Activated naive CD8-positive, alpha-beta T cell (primary cell): ENCODE measurements around the gene CXCR1.
"Not testable (repeated sequence)": the region's sequence is repeated elsewhere in the genome, so short reads cannot be mapped to it uniquely, and the experiment has no call there.

Experiments used
- H3K27ac Mint-ChIP-seq: one replicate; pipeline ENCODE4 v1.8.0; 2021; ENCODE audit warnings: mixed read lengths
- H3K27me3 Mint-ChIP-seq: one replicate; pipeline ENCODE4 v1.8.0; 2021; ENCODE audit warnings: mixed read lengths
- H3K36me3 Mint-ChIP-seq: one replicate; pipeline ENCODE4 v1.8.0; 2021; ENCODE audit warnings: mixed read lengths
- H3K4me1 Mint-ChIP-seq: one replicate; pipeline ENCODE4 v1.8.0; 2021; ENCODE audit warnings: low read depth, mixed read lengths
- H3K4me3 Mint-ChIP-seq: one replicate; pipeline ENCODE4 v1.8.0; 2021; ENCODE audit warnings: mild to moderate bottlenecking, mixed read lengths
- H3K9me3 Mint-ChIP-seq: one replicate; pipeline ENCODE4 v1.8.0; 2021; ENCODE audit warnings: low read depth, mixed read lengths

The CXCR1 gene

DNA sequence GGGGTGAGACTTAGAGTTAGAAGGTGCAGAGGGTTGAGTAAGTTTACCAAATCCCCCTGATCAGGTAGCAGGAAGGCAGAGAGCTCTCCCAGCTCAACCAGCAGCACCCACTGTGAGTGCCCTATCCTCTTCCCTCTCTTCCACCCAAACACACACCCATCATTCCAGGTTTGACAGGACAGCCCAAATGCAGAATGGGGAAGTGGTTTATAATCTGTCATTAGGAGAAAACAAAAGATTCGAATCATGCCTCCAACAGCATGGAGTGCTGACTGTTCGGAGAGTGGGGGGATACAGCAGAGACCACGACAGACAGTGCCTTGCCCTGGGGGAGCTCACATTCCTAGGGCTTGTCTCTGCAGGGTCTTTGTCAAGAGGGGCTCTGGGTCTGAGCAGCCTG lies 29.2 kb downstream of the CXCR1 start:
- H3K36me3 Mint-ChIP-seq: no peaks in the 10 kb centered on the region
- H3K27me3 Mint-ChIP-seq: peaks cover 11% of the 10 kb centered on the region
- H3K4me1 Mint-ChIP-seq: no peaks in the 10 kb centered on the region
- no peak overlapping the region for H3K27ac Mint-ChIP-seq
- no peak overlapping the region for H3K4me3 Mint-ChIP-seq
- no peaks in the 10 kb centered on the region for H3K9me3 Mint-ChIP-seq

DNA sequence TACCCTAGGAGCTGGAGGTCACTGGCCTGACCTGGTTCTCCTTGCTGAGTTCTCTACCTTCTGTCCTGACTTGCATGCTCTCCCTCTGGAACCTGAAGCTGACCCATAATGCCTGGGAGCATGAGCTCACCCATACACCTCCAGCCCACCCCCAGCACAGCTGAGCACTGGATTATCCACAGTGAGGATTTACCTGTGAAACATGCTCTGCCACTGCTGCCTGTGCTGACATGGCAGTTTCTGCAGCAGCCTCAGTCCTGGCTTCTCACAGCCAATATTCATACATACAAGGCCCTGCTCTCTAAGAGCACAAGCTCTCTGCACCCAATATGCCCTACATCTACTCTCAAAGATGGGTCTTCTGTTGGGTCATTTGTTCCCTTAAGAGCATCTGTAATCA lies 35.9 kb downstream of the CXCR1 start:
- Mint-ChIP-seq H3K4me3 (no peak overlapping the region), H3K36me3 (no peaks in the 10 kb centered on the region), H3K27me3 (peaks cover 3% of the 10 kb centered on the region), H3K9me3 (no peaks in the 10 kb centered on the region), H3K27ac (no peak overlapping the region), H3K4me1 (no peaks in the 10 kb centered on the region)

DNA sequence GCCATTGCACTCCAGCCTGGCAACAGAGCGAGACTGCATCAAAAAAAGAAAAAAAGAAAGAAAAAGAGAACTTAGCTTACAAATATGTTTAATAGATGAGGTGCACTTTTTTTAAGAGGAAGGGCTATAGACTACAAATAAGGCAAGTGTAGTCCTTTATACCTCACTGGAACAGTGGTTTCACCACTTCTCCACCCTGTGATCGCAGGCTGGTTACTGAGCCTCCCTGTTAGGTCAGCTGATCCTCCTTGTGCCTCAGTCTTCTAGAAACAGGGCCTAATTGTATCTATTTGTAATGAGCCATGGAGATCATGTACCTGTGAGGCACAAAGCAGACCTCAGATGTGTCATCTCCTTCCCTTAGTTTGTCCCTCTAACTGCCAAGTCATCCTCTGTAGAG lies 36.4 kb downstream of the CXCR1 start:
- peaks cover 4% of the 10 kb centered on the region for H3K4me1 Mint-ChIP-seq
- H3K4me3 Mint-ChIP-seq: no peak overlapping the region
- H3K27me3 Mint-ChIP-seq: peaks cover 3% of the 10 kb centered on the region
- H3K9me3 Mint-ChIP-seq: no peaks in the 10 kb centered on the region
- H3K27ac Mint-ChIP-seq: no peak overlapping the region
- no peaks in the 10 kb centered on the region for H3K36me3 Mint-ChIP-seq

DNA sequence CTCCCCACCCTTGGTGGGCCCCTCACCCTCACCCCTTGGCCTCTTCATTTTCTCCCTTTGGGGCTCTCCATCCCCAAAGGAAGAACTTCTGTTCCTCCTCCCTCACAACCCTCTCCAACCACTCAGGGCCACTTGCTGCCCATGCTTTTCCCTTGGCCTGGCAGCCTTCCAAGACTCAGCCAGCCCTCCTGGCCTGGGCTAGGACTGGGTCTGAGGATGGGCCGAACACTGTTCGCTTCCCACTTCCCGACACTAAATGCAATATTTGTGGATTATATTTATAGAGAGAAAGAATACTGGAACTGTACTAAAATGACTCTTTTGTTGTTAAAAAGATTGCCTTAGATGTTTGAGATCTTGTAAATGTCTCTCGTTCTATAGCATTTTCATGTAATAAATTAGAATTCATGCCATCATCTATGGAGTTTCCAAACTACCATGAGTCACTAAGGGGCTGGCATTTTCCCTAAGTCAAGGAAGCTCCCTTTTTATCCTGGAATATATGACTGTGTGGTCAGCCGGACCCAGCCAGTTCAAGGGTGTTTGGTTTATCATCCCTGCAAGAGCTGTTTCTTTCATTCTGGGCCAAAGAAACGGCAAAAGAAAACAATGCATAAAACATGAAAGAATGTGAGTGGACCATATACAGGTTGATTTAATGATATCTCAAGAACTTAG lies 37.2 kb downstream of the CXCR1 start:
- H3K9me3 Mint-ChIP-seq: no peaks in the 10 kb centered on the region
- H3K36me3 Mint-ChIP-seq: no peaks in the 10 kb centered on the region
- H3K27ac Mint-ChIP-seq: no peak overlapping the region
- peaks cover 3% of the 10 kb centered on the region for H3K27me3 Mint-ChIP-seq
- peaks cover 5% of the 10 kb centered on the region for H3K4me1 Mint-ChIP-seq
- no peak overlapping the region for H3K4me3 Mint-ChIP-seq

DNA sequence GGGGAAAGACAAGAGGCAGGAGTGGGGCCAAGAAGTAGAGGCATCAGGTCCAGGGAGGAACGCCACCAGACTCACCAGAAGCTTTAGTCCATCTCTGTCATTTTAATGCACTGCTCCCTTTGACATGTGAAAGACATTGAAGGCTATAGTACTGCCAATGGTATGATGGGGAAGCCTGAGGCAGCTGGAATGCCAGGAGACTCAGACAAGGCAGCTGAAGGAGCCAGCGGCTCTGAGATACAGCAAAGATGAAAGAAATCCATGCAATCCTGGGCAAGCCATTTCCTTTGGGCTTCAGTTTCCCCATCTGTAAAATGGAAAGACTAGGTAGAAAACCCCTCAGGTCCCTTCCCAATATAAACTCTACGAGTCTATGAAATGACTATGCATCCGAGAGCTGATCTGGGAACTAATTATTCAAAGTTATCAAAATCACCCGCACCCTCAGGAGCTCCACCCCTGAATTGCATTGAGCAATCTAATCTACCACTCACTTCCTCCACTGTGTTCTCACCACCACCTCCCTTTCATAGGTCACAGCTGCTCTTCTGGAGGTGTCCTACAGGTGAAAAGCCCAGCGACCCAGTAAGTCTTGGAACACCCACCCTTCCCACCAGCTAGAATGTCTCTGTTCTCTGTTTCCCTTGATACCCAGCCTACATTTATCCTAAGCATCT lies 37.8 kb downstream of the CXCR1 start:
- Mint-ChIP-seq H3K27me3 (peaks cover 3% of the 10 kb centered on the region), H3K9me3 (no peaks in the 10 kb centered on the region), H3K4me1 (peaks cover 5% of the 10 kb centered on the region), H3K36me3 (no peaks in the 10 kb centered on the region), H3K27ac (no peak overlapping the region), H3K4me3 (no peak overlapping the region)

DNA sequence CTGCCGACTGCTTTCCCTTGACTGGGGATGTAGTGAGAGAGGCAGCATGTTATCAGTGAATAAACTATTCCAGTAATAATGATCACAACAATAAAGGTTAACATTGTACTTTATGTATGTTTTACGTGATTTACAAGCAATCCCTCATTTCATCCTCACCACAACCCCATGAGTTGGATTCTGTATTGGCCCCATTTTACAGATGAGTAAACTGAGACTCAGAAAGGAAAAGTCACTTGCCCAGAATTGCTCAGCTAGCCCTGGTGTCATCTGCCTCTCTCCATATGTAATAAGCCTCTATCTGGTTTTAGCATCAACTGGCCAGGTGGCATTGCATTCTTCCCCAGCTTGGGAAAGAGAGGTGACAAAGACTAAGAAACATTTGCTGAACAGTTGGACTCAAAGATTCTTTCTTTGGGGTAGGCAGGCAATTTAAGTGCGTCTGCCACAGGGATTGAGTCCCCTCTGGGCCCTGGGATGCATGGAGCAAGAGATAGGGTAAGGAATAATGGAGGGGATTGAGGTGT lies 38.8 kb downstream of the CXCR1 start:
- no peak overlapping the region for H3K27ac Mint-ChIP-seq
- peaks cover 5% of the 10 kb centered on the region for H3K4me1 Mint-ChIP-seq
- no peak overlapping the region for H3K4me3 Mint-ChIP-seq
- H3K9me3 Mint-ChIP-seq: no peaks in the 10 kb centered on the region
- no peaks in the 10 kb centered on the region for H3K36me3 Mint-ChIP-seq
- peaks cover 3% of the 10 kb centered on the region for H3K27me3 Mint-ChIP-seq

DNA sequence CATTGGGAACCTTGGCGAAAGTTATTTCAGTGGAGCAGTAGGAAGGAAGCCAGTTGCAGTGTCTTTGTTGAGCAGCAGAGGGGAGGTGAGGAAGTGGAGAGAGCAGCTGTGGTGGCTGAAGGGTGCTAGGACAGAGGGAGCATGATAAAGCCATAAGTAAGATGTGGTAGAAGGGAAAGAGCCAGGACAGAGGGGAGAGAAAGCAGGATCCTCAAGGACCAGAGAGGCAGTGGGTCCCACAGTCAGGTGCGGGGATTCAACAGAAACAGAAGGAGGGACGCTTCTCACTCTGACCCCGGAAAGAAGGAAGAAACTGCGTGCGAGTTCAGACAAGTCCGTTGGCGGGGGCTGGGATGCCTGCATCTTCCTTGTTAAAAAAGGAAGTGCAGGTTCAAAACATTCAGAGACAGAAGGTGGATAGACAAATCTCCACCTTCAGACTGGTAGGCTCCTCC lies 41.1 kb downstream of the CXCR1 start, which contains the start of gene CXCR2:
TSS of gene CXCR2 (plus strand) at position 403 of the 455 bp plus-strand sequence. CDS start 8,774 bp downstream, outside the sequence.
- no peak within 1 kb of the TSS for H3K4me3 Mint-ChIP-seq
- H3K27me3 Mint-ChIP-seq: peaks cover 3% of the 10 kb centered on the region
- peaks cover 10% of the 10 kb centered on the region for H3K36me3 Mint-ChIP-seq
- peaks cover 5% of the 10 kb centered on the region for H3K4me1 Mint-ChIP-seq
- H3K27ac Mint-ChIP-seq: no peak within 1 kb of the TSS
- peaks cover 11% of the 10 kb centered on the region for H3K9me3 Mint-ChIP-seq

DNA sequence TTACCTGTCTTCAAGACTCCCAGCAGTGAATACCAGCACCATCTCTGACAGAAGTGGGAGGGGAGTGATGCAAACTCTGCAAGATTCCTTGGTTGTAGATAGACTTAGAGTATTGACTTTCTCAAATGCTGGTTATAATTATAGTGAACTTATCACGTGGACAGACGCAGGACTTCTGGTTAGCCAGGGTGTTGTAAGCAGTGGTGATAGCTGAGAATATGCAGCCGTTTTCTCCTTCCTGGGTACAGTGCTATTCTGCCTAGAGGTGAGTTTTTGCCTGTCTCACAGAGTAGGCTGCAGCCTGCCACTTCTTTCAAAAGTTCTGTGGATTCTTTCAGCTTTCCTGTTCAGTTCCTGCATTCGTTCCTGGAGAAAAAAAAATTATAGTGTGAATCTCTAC lies 41.7 kb downstream of the CXCR1 start:
- peaks cover 5% of the 10 kb centered on the region for H3K4me1 Mint-ChIP-seq
- H3K27me3 Mint-ChIP-seq: peaks cover 4% of the 10 kb centered on the region
- H3K9me3 Mint-ChIP-seq: peaks cover 11% of the 10 kb centered on the region
- H3K4me3 Mint-ChIP-seq: no peak overlapping the region
- peaks cover 10% of the 10 kb centered on the region for H3K36me3 Mint-ChIP-seq
- no peak overlapping the region for H3K27ac Mint-ChIP-seq

DNA sequence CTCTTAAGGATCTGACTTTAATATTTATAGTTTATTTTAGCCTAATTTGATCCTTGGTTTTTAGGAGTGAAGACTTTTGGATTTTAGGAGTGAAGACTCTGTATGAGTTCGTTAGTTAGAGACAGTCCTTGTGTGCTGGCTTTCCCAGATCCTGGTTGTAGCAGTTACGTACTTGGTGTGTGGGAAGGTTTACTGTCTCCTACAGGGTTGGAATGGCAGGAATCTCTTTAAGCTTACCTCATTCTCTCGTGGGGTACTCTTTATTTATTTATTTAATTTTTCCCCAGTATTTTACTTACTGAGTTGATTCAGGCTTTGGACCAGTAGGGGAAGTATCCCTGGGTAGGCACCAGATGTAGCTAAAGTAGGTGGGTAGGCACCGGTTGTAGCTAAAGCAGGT lies 42.8 kb downstream of the CXCR1 start:
- Mint-ChIP-seq H3K27ac (no peak overlapping the region), H3K27me3 (peaks cover 4% of the 10 kb centered on the region), H3K36me3 (peaks cover 10% of the 10 kb centered on the region), H3K9me3 (peaks cover 11% of the 10 kb centered on the region), H3K4me1 (peaks cover 5% of the 10 kb centered on the region), H3K4me3 (no peak overlapping the region)

DNA sequence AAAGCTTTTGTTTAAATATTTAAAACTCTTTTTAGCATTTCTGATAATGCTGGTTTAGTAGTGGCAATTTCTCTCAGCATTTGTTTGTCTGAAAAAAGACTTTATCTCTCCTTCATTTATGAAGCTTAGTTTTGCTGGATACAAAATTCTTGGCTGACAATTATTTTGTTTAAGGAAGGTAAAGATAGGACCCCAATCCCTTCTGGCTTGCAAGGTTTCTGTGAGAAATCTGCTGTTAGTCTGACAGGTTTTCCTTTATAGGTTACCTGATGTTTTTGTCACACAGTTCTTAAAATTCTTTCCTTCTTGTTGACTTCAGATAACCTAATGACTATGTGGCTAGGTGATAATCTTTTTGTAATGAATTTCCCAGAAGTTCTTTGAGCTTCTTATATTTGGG lies 44.5 kb downstream of the CXCR1 start:
- Mint-ChIP-seq H3K36me3 (peaks cover 10% of the 10 kb centered on the region), H3K9me3 (peaks cover 11% of the 10 kb centered on the region)
- H3K27ac Mint-ChIP-seq, H3K27me3 Mint-ChIP-seq, H3K4me3 Mint-ChIP-seq, H3K4me1 Mint-ChIP-seq: not testable (repeated sequence)

DNA sequence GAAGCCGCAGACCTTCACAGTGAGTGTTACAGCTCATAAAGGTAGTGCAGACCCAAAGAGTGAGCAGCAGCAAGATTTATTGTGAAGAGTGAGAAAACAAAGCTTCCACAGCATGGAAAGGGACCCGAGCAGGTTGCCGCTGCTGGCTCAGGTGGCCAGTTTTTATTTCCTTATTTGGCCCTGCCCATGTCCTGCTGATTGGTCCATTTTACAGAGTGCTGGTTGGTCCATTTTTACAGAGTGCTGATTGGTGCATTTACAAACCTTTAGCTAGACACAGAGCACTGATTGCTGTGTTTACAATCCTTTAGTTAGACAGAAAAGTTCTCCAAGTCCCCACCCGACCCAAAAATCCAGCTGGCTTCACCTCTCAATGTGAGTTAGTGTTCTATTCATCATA lies 45.0 kb downstream of the CXCR1 start:
- H3K4me3 Mint-ChIP-seq, H3K27me3 Mint-ChIP-seq, H3K4me1 Mint-ChIP-seq, H3K27ac Mint-ChIP-seq: not testable (repeated sequence)
- Mint-ChIP-seq H3K9me3 (peaks cover 11% of the 10 kb centered on the region), H3K36me3 (peaks cover 10% of the 10 kb centered on the region)
